Coronary artery (tissue), 2 donors: ENCODE measurements around the gene PWWP2B.
A peak's percentile ranks its signal among the peaks of the same experiment; 100 is the strongest.

Source experiments
- DNase-seq: peaks from one replicate; pipeline ENCODE4 v3.0.0-alpha.2; 2017; ENCODE audit warnings: low spot score
- H3K27ac ChIP-seq, 2 donors: fragments of 200-600 bp; sonication (generic); one replicate each; pipeline ENCODE4 v1.5.1; 2016 to 2019
- H3K4me3 ChIP-seq: fragments of 200-600 bp; sonication (generic); 2 replicates; pipeline ENCODE4 v1.5.1; 2016; ENCODE audit warnings: mild to moderate bottlenecking, moderate library complexity
- CTCF ChIP-seq: fragments of 200-600 bp; sonication (generic); IDR thresholded peaks from one replicate; pipeline ENCODE4 v1.5.1; 2019; ENCODE audit warnings: antibody characterized with exemption

The PWWP2B gene

DNA sequence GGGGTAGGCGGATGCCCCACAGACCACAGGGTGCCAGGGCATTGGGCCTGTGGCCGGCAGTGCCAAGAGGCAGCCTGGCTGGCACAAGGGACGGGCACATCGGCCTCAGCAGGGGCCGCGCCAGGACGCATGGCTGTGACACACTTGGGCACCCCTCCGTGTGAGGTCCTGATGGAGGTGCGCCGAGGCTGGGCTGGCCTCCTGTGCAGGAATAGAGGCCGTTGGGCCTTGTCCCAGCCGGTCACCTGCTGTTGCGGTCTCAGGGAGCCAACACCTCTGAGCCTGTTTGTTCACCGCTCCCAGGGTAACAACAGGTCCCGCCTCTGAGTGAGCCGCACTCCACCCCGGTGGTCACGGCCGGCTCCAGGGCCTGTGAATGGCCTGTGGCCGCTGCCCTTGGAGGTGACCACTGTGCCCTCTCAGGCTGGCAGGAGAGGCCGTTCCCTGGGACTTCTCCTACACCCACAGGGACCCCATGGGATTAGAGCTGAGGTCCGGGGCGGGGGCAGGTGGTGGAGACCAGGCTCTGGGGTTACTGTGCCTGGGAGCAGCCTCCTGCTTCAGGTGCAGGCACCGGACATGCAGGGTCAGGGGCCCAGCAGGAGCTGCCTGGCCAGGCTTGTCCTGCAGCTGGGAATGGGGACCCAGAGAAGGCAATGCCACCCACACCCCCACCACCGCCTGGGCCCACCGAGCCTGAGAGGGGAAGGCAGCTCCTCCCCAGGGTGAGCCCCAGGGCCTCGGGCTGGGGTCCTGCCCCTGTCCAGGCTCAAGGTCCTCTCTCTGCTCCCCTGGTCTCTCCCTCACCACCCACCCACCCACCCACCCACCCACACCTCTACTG lies 12.0 kb downstream of the PWWP2B start:
- no peak for DNase-seq
- H3K4me3 ChIP-seq: no peak overlapping the region
- H3K27ac ChIP-seq: peak overlapping the region in 1 of 2 donors; percentile 65
- no peak for TF ChIP-seq CTCF

DNA sequence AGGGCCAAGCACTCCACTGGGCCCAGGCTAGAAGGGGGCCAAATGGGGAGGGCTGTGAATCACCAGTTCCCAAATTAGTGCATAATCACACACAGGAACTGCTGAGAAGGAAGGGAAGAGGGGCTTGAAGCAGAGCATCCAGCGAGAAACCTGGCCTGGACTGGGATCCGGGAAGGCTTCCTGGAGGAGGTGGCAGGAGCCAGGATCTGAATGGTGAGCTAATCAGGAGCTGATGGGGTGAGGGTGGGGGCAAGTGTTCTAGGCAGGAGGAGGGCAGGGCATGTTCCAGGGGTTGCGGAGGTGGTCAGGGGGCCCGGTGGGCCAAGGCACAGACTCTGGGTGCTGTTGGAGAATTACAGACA lies 12.6 kb downstream of the PWWP2B start:
- no peak overlapping the region for H3K27ac ChIP-seq
- no peak overlapping the region for H3K4me3 ChIP-seq
- TF ChIP-seq CTCF: no peak
- DNase-seq: no peak

GRCh38 chr10:132410056-132410778 lies 13.2 kb downstream of the PWWP2B start:
- no peak for DNase-seq
- no peak for TF ChIP-seq CTCF
- Histone ChIP-seq H3K27ac (no peak overlapping the region), H3K4me3 (no peak overlapping the region)

DNA sequence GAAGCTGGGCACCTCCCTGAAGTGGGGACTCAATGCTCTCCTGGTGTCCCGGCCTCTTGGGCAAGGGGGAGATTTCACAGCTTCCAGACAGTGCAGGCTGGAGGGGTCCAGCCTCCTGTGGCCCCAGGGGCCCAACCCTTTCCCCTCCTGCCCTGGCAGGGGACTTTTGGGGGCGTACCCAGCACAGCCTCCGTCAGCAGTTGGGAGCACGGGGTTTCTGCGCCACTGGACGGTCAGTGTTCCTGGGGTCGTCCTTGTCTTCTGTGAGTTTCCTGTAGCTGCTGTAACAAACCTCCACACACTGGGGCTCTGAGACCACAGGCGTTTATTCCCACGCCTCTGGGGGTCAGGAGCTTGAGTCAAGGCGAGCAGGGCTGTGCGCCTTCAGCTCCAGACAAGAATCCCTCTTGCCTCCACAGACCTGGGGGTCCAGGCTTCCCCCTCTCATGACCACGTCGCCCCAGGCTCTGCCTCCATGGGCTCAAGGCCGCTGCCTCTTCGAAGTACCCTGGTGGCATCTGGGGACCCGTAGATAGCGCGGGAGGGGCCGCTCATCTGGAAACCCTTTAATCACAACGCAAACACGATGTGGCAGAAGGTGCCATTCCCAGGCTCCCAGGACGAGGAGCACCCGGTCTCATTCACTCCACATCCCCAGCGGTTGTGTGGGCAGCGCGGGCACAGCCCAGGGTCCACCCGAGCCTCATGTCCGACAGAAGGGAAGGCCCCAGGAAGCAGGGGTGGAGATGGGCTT lies 14.0 kb downstream of the PWWP2B start:
- no peak for TF ChIP-seq CTCF
- Histone ChIP-seq H3K4me3 (peak overlapping the region; percentile 17), H3K27ac (peak overlapping the region; percentile 17 to 75)
- DNase-seq: no peak

DNA sequence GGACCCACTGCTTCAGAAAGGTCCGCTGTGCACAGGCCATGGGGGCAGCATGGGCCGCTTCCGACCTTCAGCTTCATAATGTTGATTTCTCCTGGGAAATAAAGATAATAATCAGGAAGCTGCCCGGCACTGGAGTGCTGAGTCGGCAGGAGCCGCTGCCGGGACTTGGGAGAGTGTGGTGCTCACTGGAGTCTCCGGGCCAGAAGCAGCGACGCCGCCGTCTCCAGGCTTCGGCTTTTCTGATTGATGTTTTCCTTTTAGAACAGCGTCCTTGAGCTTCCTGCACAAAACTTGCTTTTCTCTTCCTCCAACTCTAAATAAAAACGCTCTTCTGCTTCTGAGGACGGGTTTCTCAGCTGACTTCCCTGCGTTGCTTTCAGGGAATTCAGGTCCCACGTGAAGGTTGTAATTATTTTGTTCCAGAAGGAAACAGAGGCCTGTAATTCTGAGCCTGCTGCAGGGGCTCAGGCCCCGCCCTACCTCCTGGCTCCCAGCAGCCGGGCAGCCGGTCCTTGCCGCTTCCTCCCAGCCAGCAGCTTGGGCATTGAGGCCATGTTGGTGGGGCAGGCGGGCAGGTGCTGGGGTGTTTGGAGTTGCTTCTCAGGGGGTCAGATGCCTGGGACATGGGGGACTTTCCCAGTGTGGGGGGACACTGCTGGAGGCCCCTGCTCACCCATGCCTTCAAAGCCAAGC lies 14.7 kb downstream of the PWWP2B start:
- TF ChIP-seq CTCF: no peak
- Histone ChIP-seq H3K27ac (peak overlapping the region; percentile 17 to 75), H3K4me3 (peak overlapping the region; percentile 17)
- DNase-seq: no peak

- H3K27ac ChIP-seq: peak overlapping the region; percentile 17 to 75
- DNase-seq: no peak
- H3K4me3 ChIP-seq: no peak overlapping the region
- TF ChIP-seq CTCF: no peak
These were observed 15.6 kb downstream of the PWWP2B start for GRCh38 chr10:132412316-132413192.
